Neuronal stem cell (in vitro differentiated cells): ENCODE measurements around the gene TMIE.

Experiments used
- DNase-seq: peaks from one replicate; pipeline ENCODE4 v3.0.0-alpha.2; 2013; ENCODE audit warnings: low spot score
- H2AFZ ChIP-seq: one replicate; pipeline ENCODE4 v1.6.1; 2013; ENCODE audit warnings: mild to moderate bottlenecking, low read length, inconsistent platforms
- H2AK5ac ChIP-seq: 2 replicates; pipeline ENCODE4 v1.6.1; 2013; ENCODE audit warnings: low read depth, mild to moderate bottlenecking, inconsistent platforms, low read length, moderate library complexity, mixed read lengths
- H2BK120ac ChIP-seq: 2 replicates; pipeline ENCODE4 v1.6.1; 2013; ENCODE audit warnings: low read depth, mild to moderate bottlenecking, inconsistent platforms, low read length, moderate library complexity, mixed read lengths
- H2BK12ac ChIP-seq: one replicate; pipeline ENCODE4 v1.6.1; 2013; ENCODE audit warnings: low read length, inconsistent platforms
- H2BK15ac ChIP-seq: 2 replicates; pipeline ENCODE4 v1.6.1; 2013; ENCODE audit warnings: mild to moderate bottlenecking, low read length, inconsistent platforms, mixed read lengths
- H2BK5ac ChIP-seq: one replicate; pipeline ENCODE4 v1.6.1; 2013; ENCODE audit warnings: inconsistent platforms, mild to moderate bottlenecking, low read length, moderate library complexity
- H3K14ac ChIP-seq: one replicate; pipeline ENCODE4 v1.6.1; 2013; ENCODE audit warnings: low read length, inconsistent platforms
- H3K18ac ChIP-seq: 2 replicates; pipeline ENCODE4 v1.6.1; 2013; ENCODE audit warnings: low read length, inconsistent platforms
- H3K23ac ChIP-seq: 2 replicates; pipeline ENCODE4 v1.6.1; 2013; ENCODE audit warnings: low read depth, mild to moderate bottlenecking, mixed read lengths, low read length, inconsistent platforms; ENCODE audit not compliant: poor library complexity
- H3K27ac ChIP-seq: replicated peaks from 3 replicates; pipeline ENCODE4 v1.5.1; 2013; ENCODE audit warnings: low read length, inconsistent platforms
- H3K27me3 ChIP-seq, 3 experiments: 2 replicates each; pipeline ENCODE4 v1.6.1; 2013; ENCODE audit warnings: low read length in 3 of 3, mild to moderate bottlenecking in 2 of 3, inconsistent platforms in 1 of 3, low read depth in 1 of 3, mixed read lengths in 1 of 3, moderate library complexity in 1 of 3; ENCODE audit not compliant: control insufficient read depth in 3 of 3, insufficient read depth in 3 of 3
- H3K36me3 ChIP-seq, 2 donors: replicated peaks in 1 of 2; 2 replicates each; pipeline ENCODE4 v1.6.1; 2013; ENCODE audit warnings: low read length in 2 of 2; ENCODE audit not compliant: control insufficient read depth in 2 of 2, insufficient read depth in 2 of 2
- H3K4ac ChIP-seq: 2 replicates; pipeline ENCODE4 v1.6.1; 2013; ENCODE audit warnings: inconsistent platforms, mild to moderate bottlenecking, low read length, moderate library complexity
- H3K4me1 ChIP-seq, 2 donors: 1 replicate in 1 of 2; 2 replicates in 1 of 2; pipeline ENCODE4 v1.6.1; 2013; ENCODE audit warnings: low read length in 2 of 2, low read depth in 1 of 2; ENCODE audit not compliant: control insufficient read depth in 2 of 2, insufficient read depth in 1 of 2
- H3K4me2 ChIP-seq: one replicate; pipeline ENCODE4 v1.6.1; 2013; ENCODE audit warnings: mild to moderate bottlenecking, low read length, inconsistent platforms; ENCODE audit not compliant: insufficient read depth, poor library complexity, severe bottlenecking
- H3K4me3 ChIP-seq, 2 donors: 2 replicates each; pipeline ENCODE4 v1.5.1; 2013; ENCODE audit warnings: low read length in 2 of 2, mild to moderate bottlenecking in 2 of 2, inconsistent platforms in 1 of 2, moderate library complexity in 1 of 2
- H3K79me1 ChIP-seq: one replicate; pipeline ENCODE4 v1.6.1; 2013; ENCODE audit warnings: low read depth, mild to moderate bottlenecking, inconsistent platforms, low read length, moderate library complexity
- H3K9ac ChIP-seq: one replicate; pipeline ENCODE4 v1.6.1; 2013; ENCODE audit warnings: mild to moderate bottlenecking, low read depth, low read length, inconsistent platforms; ENCODE audit not compliant: poor library complexity
- H3K9me3 ChIP-seq, 2 donors: replicated peaks in 1 of 2; 2 replicates each; pipeline versions ENCODE3 to v1.6.1; 2013; ENCODE audit warnings: low read length in 2 of 2, mild to moderate bottlenecking in 2 of 2, inconsistent platforms in 1 of 2, low read depth in 1 of 2, mixed read lengths in 1 of 2, moderate library complexity in 1 of 2; ENCODE audit not compliant: control insufficient read depth in 2 of 2, insufficient read depth in 1 of 2
- H4K8ac ChIP-seq: one replicate; pipeline ENCODE4 v1.6.1; 2013; ENCODE audit warnings: low read depth, mild to moderate bottlenecking, inconsistent platforms, low read length, moderate library complexity
- H4K91ac ChIP-seq: one replicate; pipeline ENCODE4 v1.6.1; 2013; ENCODE audit warnings: low read length, low read depth, mild to moderate bottlenecking, inconsistent platforms; ENCODE audit not compliant: poor library complexity
- WGBS, 2 donors: extraction: QIAGEN DNeasy Blood & Tissue Kit; methylation state at CpG; one replicate each; pipeline ENCODE4 v1.1.7; 2013; ENCODE audit warnings: missing lambda C conversion rate in 2 of 2, mixed read lengths in 1 of 2; ENCODE audit not compliant: insufficient read length in 2 of 2, insufficient replicate concordance in 1 of 2; ENCODE audit errors: extremely low coverage in 2 of 2; 5-methylcytosine and 5-hydroxymethylcytosine counted together

Gene TMIE

GRCh38 chr3:46724424-46724823, 23.2 kb downstream of the TMIE start:
- H2BK5ac ChIP-seq = no peak overlapping the region
- H3K79me1 ChIP-seq = no peaks in the 10 kb centered on the region
- no peak overlapping the region for H4K8ac ChIP-seq
- H3K4me2 ChIP-seq = no peak overlapping the region
- no peak overlapping the region for H3K18ac ChIP-seq
- no peak overlapping the region for H2BK15ac ChIP-seq
- no peak overlapping the region for H2AK5ac ChIP-seq
- H3K14ac ChIP-seq = no peak overlapping the region
- no peak overlapping the region for H3K27ac ChIP-seq
- no peak overlapping the region for H3K4me3 ChIP-seq
- H2BK12ac ChIP-seq = no peak overlapping the region
- no peak overlapping the region for H3K23ac ChIP-seq
- no peaks in the 10 kb centered on the region for H3K4me1 ChIP-seq
- no peaks in the 10 kb centered on the region for H3K36me3 ChIP-seq
- no peak overlapping the region for H4K91ac ChIP-seq
- H3K9me3 ChIP-seq = no peaks in the 10 kb centered on the region
- no peaks in the 10 kb centered on the region for H3K27me3 ChIP-seq
- DNase-seq = no peak
- no peak overlapping the region for H3K9ac ChIP-seq
- no peak overlapping the region for H2AFZ ChIP-seq
- no peak overlapping the region for H3K4ac ChIP-seq
- no CpG with 5 or more reads among the region's 4 CpGs for WGBS, 2 donors
- no peak overlapping the region for H2BK120ac ChIP-seq

- Histone ChIP-seq H2BK5ac (no peak overlapping the region), H2BK120ac (no peak overlapping the region), H2AFZ (no peak overlapping the region), H3K4ac (no peak overlapping the region), H2BK15ac (no peak overlapping the region), H3K27me3 (no peaks in the 10 kb centered on the region), H3K4me1 (no peaks in the 10 kb centered on the region), H3K27ac (no peak overlapping the region), H3K9ac (no peak overlapping the region), H3K14ac (no peak overlapping the region), H3K9me3 (no peaks in the 10 kb centered on the region), H3K79me1 (no peaks in the 10 kb centered on the region), H2AK5ac (no peak overlapping the region), H3K4me3 (no peak overlapping the region), H2BK12ac (no peak overlapping the region), H4K8ac (no peak overlapping the region), H4K91ac (no peak overlapping the region), H3K23ac (no peak overlapping the region), H3K36me3 (no peaks in the 10 kb centered on the region), H3K4me2 (no peak overlapping the region), H3K18ac (no peak overlapping the region)
- DNase-seq = no peak
- no CpG with 5 or more reads among the region's 6 CpGs for WGBS, 2 donors
These were observed 24.6 kb downstream of the TMIE start for GRCh38 chr3:46725621-46726314.

GRCh38 chr3:46729038-46729437, 27.8 kb downstream of the TMIE start:
- DNase-seq = no peak
- H2BK5ac ChIP-seq = no peak overlapping the region
- WGBS, 2 donors = no CpG with 5 or more reads among the region's 4 CpGs

GRCh38 chr3:46730819-46731218, 29.6 kb downstream of the TMIE start:
- H3K36me3 ChIP-seq = no peaks in the 10 kb centered on the region
- H3K79me1 ChIP-seq = no peaks in the 10 kb centered on the region
- H2AK5ac ChIP-seq = no peak overlapping the region
- H2BK120ac ChIP-seq = no peak overlapping the region
- no peak overlapping the region for H3K4me3 ChIP-seq
- H3K4ac ChIP-seq = no peak overlapping the region
- no peak overlapping the region for H2AFZ ChIP-seq
- H2BK5ac ChIP-seq = no peak overlapping the region
- H3K23ac ChIP-seq = no peak overlapping the region
- H2BK15ac ChIP-seq = no peak overlapping the region
- no peak overlapping the region for H3K14ac ChIP-seq
- no peak overlapping the region for H3K9ac ChIP-seq
- no peak overlapping the region for H3K4me2 ChIP-seq
- H4K91ac ChIP-seq = no peak overlapping the region
- no peaks in the 10 kb centered on the region for H3K27me3 ChIP-seq
- H3K27ac ChIP-seq = no peak overlapping the region
- no peak overlapping the region for H4K8ac ChIP-seq
- DNase-seq = no peak
- H3K4me1 ChIP-seq = no peaks in the 10 kb centered on the region
- no peaks in the 10 kb centered on the region for H3K9me3 ChIP-seq
- WGBS, 2 donors = no CpG with 5 or more reads among the region's 2 CpGs
- H2BK12ac ChIP-seq = no peak overlapping the region
- no peak overlapping the region for H3K18ac ChIP-seq

More at GRCh38 chr3:46729038-46729437, 27.8 kb downstream of the TMIE start:
- H3K4me3 ChIP-seq = no peak overlapping the region
- H3K9ac ChIP-seq = no peak overlapping the region
- H3K14ac ChIP-seq = no peak overlapping the region
- H2AFZ ChIP-seq = no peak overlapping the region
- H3K18ac ChIP-seq = no peak overlapping the region
- no peaks in the 10 kb centered on the region for H3K79me1 ChIP-seq
- no peak overlapping the region for H2BK15ac ChIP-seq
- no peak overlapping the region for H3K23ac ChIP-seq
- H2BK12ac ChIP-seq = no peak overlapping the region
- no peaks in the 10 kb centered on the region for H3K4me1 ChIP-seq
- no peak overlapping the region for H3K4me2 ChIP-seq
- no peaks in the 10 kb centered on the region for H3K9me3 ChIP-seq
- no peak overlapping the region for H4K91ac ChIP-seq
- H2BK120ac ChIP-seq = no peak overlapping the region
- no peak overlapping the region for H3K4ac ChIP-seq
- no peaks in the 10 kb centered on the region for H3K36me3 ChIP-seq
- H2AK5ac ChIP-seq = no peak overlapping the region
- H4K8ac ChIP-seq = no peak overlapping the region
- H3K27me3 ChIP-seq = no peaks in the 10 kb centered on the region
- H3K27ac ChIP-seq = no peak overlapping the region
